ENCODE results near the gene ZNF526.

GRCh38 chr19:42250183-42250665 is 30.1 kb downstream of the ZNF526 start:
- no peak for TF ChIP-seq ARNTL (CRISPR knock-in tag; IDR thresholded peaks at IDR 0.05; ENCODE audit: borderline replicate concordance, low read depth)
- no peak for TF ChIP-seq CSRNP3 (CRISPR knock-in tag; IDR thresholded peaks at IDR 0.05)
- TF ChIP-seq ZNF565 (CRISPR knock-in tag; conservative IDR thresholded peaks at IDR 0.05; ENCODE audit: low read depth) = no peak
- TF ChIP-seq PPARA (CRISPR knock-in tag; IDR thresholded peaks at IDR 0.05; ENCODE audit: borderline replicate concordance) = no peak
- TF ChIP-seq ZFP3 (CRISPR knock-in tag; IDR thresholded peaks at IDR 0.05) = no peak
- TF ChIP-seq TSHZ2 (CRISPR knock-in tag; IDR thresholded peaks at IDR 0.05) = no peak
- TF ChIP-seq ZC3H10 (CRISPR knock-in tag; IDR thresholded peaks at IDR 0.05) = no peak
- TF ChIP-seq TCF4 (CRISPR knock-in tag; IDR thresholded peaks at IDR 0.05; ENCODE audit: borderline replicate concordance) = no peak
- TF ChIP-seq GLIS3 (CRISPR knock-in tag; IDR thresholded peaks at IDR 0.05) = no peak
- TF ChIP-seq ESRRG (CRISPR knock-in tag; IDR thresholded peaks at IDR 0.05) = no peak
- TF ChIP-seq ISL1 (CRISPR knock-in tag; IDR thresholded peaks at IDR 0.05) = no peak
- TF ChIP-seq, protein P1, sequence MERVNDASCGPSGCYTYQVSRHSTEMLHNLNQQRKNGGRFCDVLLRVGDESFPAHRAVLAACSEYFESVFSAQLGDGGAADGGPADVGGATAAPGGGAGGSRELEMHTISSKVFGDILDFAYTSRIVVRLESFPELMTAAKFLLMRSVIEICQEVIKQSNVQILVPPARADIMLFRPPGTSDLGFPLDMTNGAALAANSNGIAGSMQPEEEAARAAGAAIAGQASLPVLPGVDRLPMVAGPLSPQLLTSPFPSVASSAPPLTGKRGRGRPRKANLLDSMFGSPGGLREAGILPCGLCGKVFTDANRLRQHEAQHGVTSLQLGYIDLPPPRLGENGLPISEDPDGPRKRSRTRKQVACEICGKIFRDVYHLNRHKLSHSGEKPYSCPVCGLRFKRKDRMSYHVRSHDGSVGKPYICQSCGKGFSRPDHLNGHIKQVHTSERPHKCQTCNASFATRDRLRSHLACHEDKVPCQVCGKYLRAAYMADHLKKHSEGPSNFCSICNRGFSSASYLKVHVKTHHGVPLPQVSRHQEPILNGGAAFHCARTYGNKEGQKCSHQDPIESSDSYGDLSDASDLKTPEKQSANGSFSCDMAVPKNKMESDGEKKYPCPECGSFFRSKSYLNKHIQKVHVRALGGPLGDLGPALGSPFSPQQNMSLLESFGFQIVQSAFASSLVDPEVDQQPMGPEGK (CRISPR knock-in tag; IDR thresholded peaks at IDR 0.05; ENCODE audit: borderline replicate concordance) = no peak
- no peak for TF ChIP-seq ZNF70 (CRISPR knock-in tag; IDR thresholded peaks at IDR 0.05)
- TF ChIP-seq RARB (CRISPR knock-in tag; IDR thresholded peaks at IDR 0.05) = no peak

Measured in SK-N-SH treated with all-trans-retinoic acid at 6 μM for 48 hours (cell line).